ENCODE results near the gene ANKFY1.

The ANKFY1 gene

DNA sequence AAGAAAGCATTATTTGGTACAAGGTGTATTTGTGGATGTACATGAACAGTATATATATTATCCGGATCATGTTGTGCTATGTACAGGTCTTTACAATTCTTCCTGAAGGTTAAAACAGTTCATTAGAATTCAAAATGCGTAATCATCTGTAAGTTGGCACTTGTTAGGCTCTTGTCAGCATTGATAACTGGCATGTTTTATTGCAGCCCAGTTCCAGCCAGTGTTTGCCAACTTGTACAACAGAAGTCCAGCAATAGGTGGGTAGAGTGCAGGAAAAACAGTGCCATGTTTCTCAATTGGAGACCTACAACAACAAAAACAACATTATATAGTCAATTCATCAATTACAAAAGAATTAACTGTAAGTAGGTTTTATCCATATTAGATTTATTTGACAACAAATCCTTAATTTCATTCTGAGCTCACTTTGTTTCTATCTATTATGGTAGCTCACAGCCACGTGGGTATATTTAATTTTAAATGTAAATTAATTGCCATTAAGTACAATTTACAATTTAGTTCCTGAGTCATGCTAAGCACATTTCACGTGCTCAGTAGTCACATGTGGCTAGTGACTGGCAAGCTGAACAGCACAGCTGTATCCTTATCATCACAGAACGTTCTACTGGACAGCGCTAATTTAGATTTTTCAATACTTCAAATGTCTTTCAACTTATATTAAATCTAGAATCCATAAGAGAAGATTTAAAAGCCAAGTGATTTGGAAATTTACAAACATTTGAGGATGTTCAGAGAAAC, 8.6 kb upstream of the ANKFY1 start:
- no peak overlapping the region for H3K4me3 ChIP-seq (ENCODE audit: low read depth, low read length)
- TF ChIP-seq, protein P1, sequence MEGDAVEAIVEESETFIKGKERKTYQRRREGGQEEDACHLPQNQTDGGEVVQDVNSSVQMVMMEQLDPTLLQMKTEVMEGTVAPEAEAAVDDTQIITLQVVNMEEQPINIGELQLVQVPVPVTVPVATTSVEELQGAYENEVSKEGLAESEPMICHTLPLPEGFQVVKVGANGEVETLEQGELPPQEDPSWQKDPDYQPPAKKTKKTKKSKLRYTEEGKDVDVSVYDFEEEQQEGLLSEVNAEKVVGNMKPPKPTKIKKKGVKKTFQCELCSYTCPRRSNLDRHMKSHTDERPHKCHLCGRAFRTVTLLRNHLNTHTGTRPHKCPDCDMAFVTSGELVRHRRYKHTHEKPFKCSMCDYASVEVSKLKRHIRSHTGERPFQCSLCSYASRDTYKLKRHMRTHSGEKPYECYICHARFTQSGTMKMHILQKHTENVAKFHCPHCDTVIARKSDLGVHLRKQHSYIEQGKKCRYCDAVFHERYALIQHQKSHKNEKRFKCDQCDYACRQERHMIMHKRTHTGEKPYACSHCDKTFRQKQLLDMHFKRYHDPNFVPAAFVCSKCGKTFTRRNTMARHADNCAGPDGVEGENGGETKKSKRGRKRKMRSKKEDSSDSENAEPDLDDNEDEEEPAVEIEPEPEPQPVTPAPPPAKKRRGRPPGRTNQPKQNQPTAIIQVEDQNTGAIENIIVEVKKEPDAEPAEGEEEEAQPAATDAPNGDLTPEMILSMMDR (IDR thresholded peaks at IDR 0.05; ENCODE audit: low read depth, low read length) = no peak

DNA sequence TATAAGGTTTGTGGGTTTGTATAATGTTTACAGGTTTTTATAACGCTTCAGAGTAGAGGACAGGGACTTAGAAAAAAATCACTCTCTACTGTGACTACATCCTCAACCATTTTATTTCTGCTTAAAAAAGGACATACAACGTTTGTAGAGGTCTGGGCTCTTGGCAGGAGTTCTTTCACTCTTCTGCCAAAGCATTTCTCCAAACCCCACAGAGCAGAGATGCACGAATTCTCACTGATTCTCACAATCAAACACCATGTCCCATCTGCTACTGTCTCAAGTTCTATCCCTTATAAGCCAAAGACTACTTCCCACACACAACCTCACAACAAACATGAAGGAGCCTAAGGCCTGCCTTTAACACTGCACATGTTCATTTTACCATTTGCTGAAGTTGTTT, 7.0 kb upstream of the ANKFY1 start:
- TF ChIP-seq, protein P1 (IDR thresholded peaks at IDR 0.05; ENCODE audit: low read depth, low read length) = no peak
- H3K4me3 ChIP-seq (ENCODE audit: low read depth, low read length) = no peak overlapping the region

DNA sequence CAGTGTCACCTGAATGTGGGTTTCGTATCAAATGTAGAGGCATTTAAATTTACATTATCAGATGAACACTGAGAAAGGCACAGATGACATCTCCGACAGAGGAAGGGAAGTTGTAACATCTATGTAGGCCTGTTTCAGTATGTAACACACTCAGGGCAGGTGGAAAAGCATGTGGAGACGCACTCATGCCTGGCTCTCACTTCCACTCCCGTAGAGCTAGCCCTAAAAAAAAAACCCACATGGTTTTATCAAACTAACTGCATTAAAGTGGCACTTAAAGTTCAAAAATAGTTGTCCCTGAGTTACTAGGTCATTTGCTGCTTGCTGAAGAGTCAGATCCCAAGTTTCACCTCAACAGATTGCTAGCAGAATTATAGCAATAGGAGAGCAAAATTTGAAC, 6.1 kb upstream of the ANKFY1 start:
- H3K4me3 ChIP-seq (ENCODE audit: low read depth, low read length) = no peak overlapping the region
- TF ChIP-seq, protein P1 (IDR thresholded peaks at IDR 0.05; ENCODE audit: low read depth, low read length) = no peak

DNA sequence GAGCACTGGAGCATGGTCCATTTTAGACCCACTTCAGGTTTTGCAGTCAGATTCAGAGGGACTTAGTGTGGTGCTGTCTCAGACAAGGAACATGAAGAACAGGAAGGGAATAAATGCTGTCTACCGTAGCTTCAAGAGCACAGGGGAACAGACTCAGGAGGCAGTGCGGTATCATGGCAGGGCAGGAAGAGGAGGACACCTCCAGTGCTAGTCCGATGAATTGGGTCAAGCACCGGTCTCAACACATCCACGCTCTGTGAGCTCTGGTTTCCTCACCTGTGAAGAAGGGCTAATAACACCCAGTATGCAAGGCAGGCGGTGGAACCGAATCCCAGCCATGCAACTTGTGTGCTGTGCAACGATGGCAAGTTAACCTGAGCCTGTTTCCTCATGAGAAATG, 3.6 kb upstream of the ANKFY1 start:
- no peak overlapping the region for H3K4me3 ChIP-seq (ENCODE audit: low read depth, low read length)
- TF ChIP-seq, protein P1 (IDR thresholded peaks at IDR 0.05; ENCODE audit: low read depth, low read length) = no peak

DNA sequence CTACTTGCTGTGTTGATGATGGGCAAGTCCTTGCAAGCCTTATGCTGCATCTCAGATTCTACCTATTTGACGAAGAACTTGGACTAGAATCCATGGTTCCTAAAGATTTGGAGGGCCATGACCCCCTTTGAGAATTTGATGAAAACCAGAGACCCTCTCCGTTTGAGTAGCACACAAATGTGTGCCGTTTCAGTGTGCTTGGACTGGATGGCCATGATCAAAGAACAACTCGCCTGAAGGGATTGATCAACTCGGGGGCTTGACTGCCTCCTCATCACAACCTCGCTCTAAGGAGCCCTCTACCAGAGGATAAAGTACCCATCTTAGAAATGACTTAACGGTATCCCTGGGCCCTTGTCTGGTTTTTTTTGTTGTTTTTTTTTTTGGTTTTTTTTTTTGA, 2.8 kb upstream of the ANKFY1 start:
- TF ChIP-seq, protein P1 (IDR thresholded peaks at IDR 0.05; ENCODE audit: low read depth, low read length) = no peak
- H3K4me3 ChIP-seq (ENCODE audit: low read depth, low read length) = no peak overlapping the region

DNA sequence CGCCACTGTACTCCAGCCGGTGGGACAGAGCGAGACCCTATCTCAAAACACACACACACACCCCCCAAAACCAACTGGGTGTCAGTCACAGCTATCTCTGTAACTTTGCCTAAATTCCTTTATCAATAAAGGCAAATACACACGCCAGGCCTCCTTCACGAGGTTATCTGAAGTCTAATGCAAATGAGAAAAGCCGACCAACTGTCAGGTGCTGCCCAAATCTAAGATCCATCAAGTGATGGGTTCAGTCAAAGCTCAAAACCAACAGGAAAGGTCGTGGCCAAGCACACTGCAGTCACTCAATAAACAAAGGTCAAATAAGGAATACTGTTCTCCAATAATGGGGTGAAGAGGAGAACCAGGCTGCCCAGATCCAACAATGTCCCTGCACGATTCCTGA, 1.1 kb downstream of the ANKFY1 start:
- TF ChIP-seq, protein P1 (IDR thresholded peaks at IDR 0.05; ENCODE audit: low read depth, low read length) = no peak
- peak overlapping the region; percentile 89 for H3K4me3 ChIP-seq (ENCODE audit: low read depth, low read length)

DNA sequence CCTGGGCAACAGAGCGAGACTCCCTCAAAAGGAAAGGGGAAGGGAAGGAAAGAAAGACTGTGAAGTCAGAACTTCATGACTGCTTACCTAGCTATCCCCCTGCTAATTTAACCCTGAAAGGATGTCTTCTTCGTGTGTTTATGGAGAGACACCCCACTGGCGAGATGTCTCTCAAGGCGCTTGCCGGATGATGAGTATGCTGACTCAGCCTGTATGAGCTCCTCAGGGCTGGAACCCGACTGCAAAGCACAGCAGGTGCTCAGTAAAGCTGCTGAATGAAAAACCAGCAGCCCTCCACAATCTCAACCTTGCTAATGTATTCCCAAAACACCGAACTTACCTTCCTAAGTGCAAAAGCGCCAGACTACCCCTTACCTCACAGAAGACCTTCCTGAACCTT, 2.3 kb downstream of the ANKFY1 start:
- TF ChIP-seq, protein P1 (IDR thresholded peaks at IDR 0.05; ENCODE audit: low read depth, low read length) = no peak
- H3K4me3 ChIP-seq (ENCODE audit: low read depth, low read length) = no peak overlapping the region

Data from WI38 (cell line).